ENCODE data around the gene STAG3. TPM values are rescaled to one million over a fixed set of nuclear protein-coding genes. Genes with fewer than 3 reads are reported as not detected.
A peak's percentile ranks its signal among the peaks of the same experiment; 100 is the strongest.
"Not testable (repeated sequence)": the region's sequence is repeated elsewhere in the genome, so short reads cannot be mapped to it uniquely, and the experiment has no call there.

Gene STAG3
- total RNA-seq, 4 donors from 2014 or later = 0.96 to 9.4 (median 2.2) TPM; not detected in 1

- peak; percentile 68 for DNase-seq
- peak overlapping the region in 1 of 4 donors; percentile 35 for H3K4me3 ChIP-seq
- H3K27ac ChIP-seq = peak overlapping the region; percentile 60 to 77 (median 70)
- peaks cover 0 to 6% (median 0%) of the 10 kb centered on the region in 4 donors for H3K4me1 ChIP-seq
- no peaks in the 10 kb centered on the region for H3K36me3 ChIP-seq
- no peaks in the 10 kb centered on the region for H3K9me3 ChIP-seq
- intact Hi-C loops (cut with DNase I; ENCODE audit: low total_unique reads) (loop anchor here (5.0 kb wide), 1 partner anchor 89 kb away; no protein-coding TSS in a partner anchor), in situ Hi-C loops (cut with MboI; ENCODE audit: low pct_ligation_motif_present in 1 of 4, low pct_unique_long_range_greater_than_20kb in 1 of 4, low sequenced_read_pairs in 3 of 4) (no loop called here)
- WGBS, 2 donors (ENCODE audit: low coverage in 1 of 2) = 71% methylated on average over 5 of the region's 5 CpGs; no CpG with 5 or more reads in 1 of the 2 donors
- H3K27me3 ChIP-seq = no peaks in the 10 kb centered on the region
- TF ChIP-seq, protein P1, sequence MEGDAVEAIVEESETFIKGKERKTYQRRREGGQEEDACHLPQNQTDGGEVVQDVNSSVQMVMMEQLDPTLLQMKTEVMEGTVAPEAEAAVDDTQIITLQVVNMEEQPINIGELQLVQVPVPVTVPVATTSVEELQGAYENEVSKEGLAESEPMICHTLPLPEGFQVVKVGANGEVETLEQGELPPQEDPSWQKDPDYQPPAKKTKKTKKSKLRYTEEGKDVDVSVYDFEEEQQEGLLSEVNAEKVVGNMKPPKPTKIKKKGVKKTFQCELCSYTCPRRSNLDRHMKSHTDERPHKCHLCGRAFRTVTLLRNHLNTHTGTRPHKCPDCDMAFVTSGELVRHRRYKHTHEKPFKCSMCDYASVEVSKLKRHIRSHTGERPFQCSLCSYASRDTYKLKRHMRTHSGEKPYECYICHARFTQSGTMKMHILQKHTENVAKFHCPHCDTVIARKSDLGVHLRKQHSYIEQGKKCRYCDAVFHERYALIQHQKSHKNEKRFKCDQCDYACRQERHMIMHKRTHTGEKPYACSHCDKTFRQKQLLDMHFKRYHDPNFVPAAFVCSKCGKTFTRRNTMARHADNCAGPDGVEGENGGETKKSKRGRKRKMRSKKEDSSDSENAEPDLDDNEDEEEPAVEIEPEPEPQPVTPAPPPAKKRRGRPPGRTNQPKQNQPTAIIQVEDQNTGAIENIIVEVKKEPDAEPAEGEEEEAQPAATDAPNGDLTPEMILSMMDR (IDR thresholded peaks at IDR 0.05) = no peak
- TF ChIP-seq POLR2A (IDR thresholded peaks at IDR 0.05) = peak; percentile 48
- no peak for TF ChIP-seq EP300 (IDR thresholded peaks at IDR 0.05; ENCODE audit: low read depth)
- TF ChIP-seq POLR2AphosphoS5 (IDR thresholded peaks at IDR 0.05) = peak in 2 of 3 donors; percentile 36 to 63
These were observed 43.6 kb downstream of the STAG3 start for GRCh38 chr7:100221231-100221718.

DNA sequence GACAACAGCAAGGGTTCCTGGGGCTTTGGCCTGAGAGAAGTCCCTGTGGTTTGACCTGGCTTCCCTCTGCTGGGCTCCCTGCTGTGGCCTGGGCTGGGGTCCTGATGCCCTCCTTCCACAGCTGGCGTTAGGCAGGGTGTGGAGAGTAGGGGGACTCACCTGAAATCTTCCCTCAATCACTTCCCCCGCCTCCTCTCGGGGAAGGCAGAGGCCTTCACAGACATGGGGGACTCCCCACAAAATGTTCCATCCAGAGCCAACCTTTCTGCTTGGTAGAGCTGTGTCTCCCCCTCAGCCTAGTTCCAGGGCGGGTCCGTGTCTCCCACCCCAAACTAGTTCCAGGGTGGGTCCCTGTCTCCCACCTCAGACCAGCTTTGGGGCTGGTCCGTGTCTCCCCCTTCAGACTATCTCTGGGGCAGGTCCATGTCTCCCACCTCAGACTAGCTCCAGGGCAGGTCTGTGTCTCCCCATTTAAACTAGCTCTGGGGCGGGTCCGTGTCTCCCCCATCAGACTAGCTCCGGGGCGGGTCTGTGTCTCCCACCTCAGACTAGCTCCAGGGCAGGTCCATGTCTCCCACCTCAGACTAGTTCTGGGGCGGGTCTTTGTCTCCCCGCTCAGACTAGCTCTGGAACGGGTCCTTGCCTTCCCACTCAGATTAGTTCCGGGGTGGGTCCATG is 44.2 kb downstream of the STAG3 start:
- Histone ChIP-seq H3K27ac (peak overlapping the region; percentile 49 to 77 (median 66)), H3K4me1 (peaks cover 0 to 3% (median 0%) of the 10 kb centered on the region in 4 donors), H3K27me3 (no peaks in the 10 kb centered on the region), H3K9me3 (no peaks in the 10 kb centered on the region), H3K36me3 (no peaks in the 10 kb centered on the region), H3K4me3 (peak overlapping the region in 1 of 4 donors; percentile 0)
- no peak for TF ChIP-seq POLR2AphosphoS5 (IDR thresholded peaks at IDR 0.05)
- TF ChIP-seq EP300 (IDR thresholded peaks at IDR 0.05; ENCODE audit: low read depth) = no peak
- TF ChIP-seq, protein P1 (IDR thresholded peaks at IDR 0.05) = no peak
- no peak for TF ChIP-seq POLR2A (IDR thresholded peaks at IDR 0.05)
- DNase-seq = no peak
- in situ Hi-C loops (cut with MboI; ENCODE audit: low pct_ligation_motif_present in 1 of 4, low pct_unique_long_range_greater_than_20kb in 1 of 4, low sequenced_read_pairs in 3 of 4) (no loop called here), intact Hi-C loops (cut with DNase I; ENCODE audit: low total_unique reads) (loop anchor here (5.0 kb wide), 1 partner anchor 90 kb away; no protein-coding TSS in a partner anchor)
- WGBS, 2 donors (ENCODE audit: low coverage in 1 of 2) = 80 to 90% methylated on average over 2 to 14 of the region's 14 CpGs

DNA sequence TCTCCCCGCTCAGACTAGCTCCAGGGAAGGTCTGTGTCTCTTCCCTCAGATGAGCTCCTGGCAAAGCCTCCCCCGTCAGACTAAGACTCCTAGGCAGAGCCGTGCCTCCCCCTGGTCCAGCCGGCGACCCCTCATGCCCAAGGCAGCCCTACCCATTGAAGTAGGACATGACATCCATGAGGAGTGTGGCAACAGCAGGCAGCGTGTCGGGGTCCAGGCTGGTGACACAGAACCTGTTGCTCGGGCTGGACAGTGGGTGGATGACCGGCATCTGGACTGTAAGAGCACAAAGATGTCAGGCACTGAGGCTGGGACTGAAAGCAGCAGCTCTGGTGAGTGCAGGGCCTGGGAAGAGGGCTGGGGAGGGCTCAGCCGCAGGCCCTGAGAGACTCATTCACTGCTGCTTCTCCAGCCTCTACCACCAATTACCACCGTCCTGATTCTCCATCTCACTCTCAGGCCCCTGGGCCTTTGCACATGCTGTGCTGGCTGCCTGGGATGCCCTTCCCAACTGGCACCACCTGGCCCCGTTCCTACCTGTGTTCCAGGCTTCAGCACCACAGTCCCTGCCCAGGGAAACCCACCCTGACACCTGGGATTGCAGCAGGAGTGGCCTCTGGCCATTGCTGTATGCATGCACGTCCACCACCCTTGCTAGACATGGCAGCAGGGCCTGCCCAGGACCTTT is 44.9 kb downstream of the STAG3 start:
- no peaks in the 10 kb centered on the region for H3K27me3 ChIP-seq
- 94% methylated on average over 13 of the region's 13 CpGs; no CpG with 5 or more reads in 1 of the 2 donors for WGBS, 2 donors (ENCODE audit: low coverage in 1 of 2)
- intact Hi-C loops (cut with DNase I; ENCODE audit: low total_unique reads) = loop anchor here (5.0 kb wide), 1 partner anchor 90 kb away; no protein-coding TSS in a partner anchor
- TF ChIP-seq POLR2A (IDR thresholded peaks at IDR 0.05) = no peak
- TF ChIP-seq, protein P1 (IDR thresholded peaks at IDR 0.05) = no peak
- no peak for TF ChIP-seq EP300 (IDR thresholded peaks at IDR 0.05; ENCODE audit: low read depth)
- TF ChIP-seq POLR2AphosphoS5 (IDR thresholded peaks at IDR 0.05) = no peak
- in situ Hi-C loops (cut with MboI; ENCODE audit: low pct_ligation_motif_present in 1 of 4, low pct_unique_long_range_greater_than_20kb in 1 of 4, low sequenced_read_pairs in 3 of 4) = no loop called here
- no peak overlapping the region for H3K4me3 ChIP-seq
- H3K4me1 ChIP-seq = peaks cover 0 to under 1% (median 0%) of the 10 kb centered on the region in 4 donors
- no peaks in the 10 kb centered on the region for H3K36me3 ChIP-seq
- H3K27ac ChIP-seq = no peak overlapping the region
- no peak for DNase-seq
- H3K9me3 ChIP-seq = no peaks in the 10 kb centered on the region

DNA sequence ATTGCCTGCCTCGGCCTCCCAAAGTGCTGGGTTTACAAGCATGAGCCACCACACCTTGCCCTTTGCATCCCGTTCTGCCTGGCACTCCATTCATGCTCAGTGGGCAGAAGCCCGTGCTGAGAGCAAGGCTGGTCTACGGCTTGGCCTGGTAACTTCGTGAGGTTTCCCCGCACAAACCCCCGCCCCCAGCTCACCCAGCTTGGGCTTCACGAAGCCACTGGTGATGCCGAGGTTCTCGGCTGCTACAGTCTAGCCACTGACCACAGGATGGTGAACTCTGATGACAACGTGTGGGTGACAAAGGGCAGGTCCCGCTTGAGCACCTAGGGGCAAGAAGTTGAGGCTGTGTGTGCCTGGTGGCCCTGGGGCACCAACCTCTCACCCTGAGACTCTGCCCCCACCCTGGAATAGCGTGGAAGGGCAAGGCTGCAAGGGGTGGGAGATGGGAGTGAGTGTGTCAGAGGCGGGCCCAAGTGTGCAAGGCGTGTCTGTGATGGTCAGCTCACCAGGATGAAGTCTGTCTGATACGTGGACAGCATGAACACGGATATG is 45.7 kb downstream of the STAG3 start:
- H3K27ac ChIP-seq; H3K27me3 ChIP-seq; in situ Hi-C loops (cut with MboI; ENCODE audit: low pct_ligation_motif_present in 1 of 4, low pct_unique_long_range_greater_than_20kb in 1 of 4, low sequenced_read_pairs in 3 of 4); H3K4me3 ChIP-seq; DNase-seq; H3K36me3 ChIP-seq; H3K4me1 ChIP-seq; H3K9me3 ChIP-seq: not testable (repeated sequence)
- intact Hi-C loops (cut with DNase I; ENCODE audit: low total_unique reads) = loop anchor here (5.0 kb wide), 1 partner anchor 91 kb away; no protein-coding TSS in a partner anchor
- 87% methylated on average over 17 of the region's 17 CpGs; no CpG with 5 or more reads in 1 of the 2 donors for WGBS, 2 donors (ENCODE audit: low coverage in 1 of 2)

GRCh38 chr7:100224891-100225290 is 47.2 kb downstream of the STAG3 start:
- H3K4me3 ChIP-seq; in situ Hi-C loops (cut with MboI; ENCODE audit: low pct_ligation_motif_present in 1 of 4, low pct_unique_long_range_greater_than_20kb in 1 of 4, low sequenced_read_pairs in 3 of 4); H3K27ac ChIP-seq; H3K4me1 ChIP-seq; H3K27me3 ChIP-seq; H3K9me3 ChIP-seq; H3K36me3 ChIP-seq; DNase-seq: not testable (repeated sequence)
- 83% methylated on average over 6 of the region's 6 CpGs; no CpG with 5 or more reads in 1 of the 2 donors for WGBS, 2 donors (ENCODE audit: low coverage in 1 of 2)
- intact Hi-C loops (cut with DNase I; ENCODE audit: low total_unique reads) = loop anchor here (5.0 kb wide), 1 partner anchor 93 kb away; no protein-coding TSS in a partner anchor

DNA sequence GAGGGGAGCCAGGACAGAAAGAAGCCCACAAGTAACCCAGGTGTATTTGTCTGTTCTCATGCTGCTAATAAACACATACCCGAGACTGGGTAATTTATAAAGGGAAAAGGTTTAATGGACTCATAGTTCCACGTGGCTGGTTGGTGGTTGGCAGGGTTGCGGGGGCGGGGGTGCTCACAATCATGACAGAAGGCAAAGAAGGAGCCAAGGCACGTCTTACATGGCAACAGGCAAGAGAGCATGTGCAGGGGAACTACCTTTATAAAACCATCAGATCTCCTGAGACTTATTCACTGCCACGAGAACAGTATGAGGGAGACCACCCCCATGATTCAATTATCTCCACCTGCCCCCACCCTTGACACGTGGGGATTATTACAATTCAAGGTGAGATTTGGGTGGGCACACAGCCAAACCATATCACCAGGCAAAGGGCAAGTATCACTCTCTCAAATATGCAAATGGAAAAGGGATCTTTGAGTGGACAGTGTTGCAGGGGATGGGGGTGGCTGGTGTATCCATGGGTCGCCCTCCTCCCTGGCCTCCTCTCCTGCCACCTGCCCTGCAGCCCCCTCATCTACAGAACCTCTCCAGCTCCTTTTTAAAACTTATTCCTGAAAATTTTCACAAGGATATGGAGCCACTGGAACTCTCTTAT is 57.1 kb downstream of the STAG3 start:
- DNase-seq; H3K9me3 ChIP-seq; H3K27ac ChIP-seq; intact Hi-C loops (cut with DNase I; ENCODE audit: low total_unique reads); H3K27me3 ChIP-seq; H3K4me3 ChIP-seq; H3K4me1 ChIP-seq; H3K36me3 ChIP-seq; in situ Hi-C loops (cut with MboI; ENCODE audit: low pct_ligation_motif_present in 1 of 4, low pct_unique_long_range_greater_than_20kb in 1 of 4, low sequenced_read_pairs in 3 of 4): not testable (repeated sequence)
- WGBS, 2 donors (ENCODE audit: low coverage in 1 of 2) = 73 to 87% methylated on average over 4 to 8 of the region's 8 CpGs

Measured in transverse colon (tissue), 4 donors.